Skeletal muscle satellite cell (primary cell): ENCODE results near the gene PRPF19.

ENCODE experiments used
- H3K27me3 ChIP-seq: 2 replicates; pipeline ENCODE4 v1.7.0; 2013; ENCODE audit warnings: low read length; ENCODE audit not compliant: control insufficient read depth, insufficient read depth
- H3K36me3 ChIP-seq: 2 replicates; pipeline ENCODE4 v1.7.0; 2013; ENCODE audit warnings: mild to moderate bottlenecking, control low read depth, low read length; ENCODE audit not compliant: insufficient read depth
- H3K4me1 ChIP-seq: 2 replicates; pipeline ENCODE4 v1.7.0; 2013; ENCODE audit warnings: low read length; ENCODE audit not compliant: control insufficient read depth, insufficient read depth
- H3K4me2 ChIP-seq: 2 replicates; pipeline ENCODE4 v1.7.0; 2013; ENCODE audit warnings: mild to moderate bottlenecking, low read length
- H3K4me3 ChIP-seq: 2 replicates; pipeline ENCODE4 v1.7.0; 2013; ENCODE audit warnings: low read length
- H3K9ac ChIP-seq: 2 replicates; pipeline ENCODE4 v1.7.0; 2013; ENCODE audit warnings: mild to moderate bottlenecking, low read depth, low read length, moderate library complexity
- H3K9me3 ChIP-seq: replicated peaks from 2 replicates; pipeline ENCODE4 v1.7.0; 2013; ENCODE audit warnings: mild to moderate bottlenecking, control low read depth, low read length

Gene PRPF19

GRCh38 chr11:60878245-60879101 lies 27.9 kb downstream of the PRPF19 start:
- no peaks in the 10 kb centered on the region for H3K9me3 ChIP-seq
- H3K9ac ChIP-seq: no peak overlapping the region
- peaks cover 4% of the 10 kb centered on the region for H3K36me3 ChIP-seq
- no peaks in the 10 kb centered on the region for H3K4me1 ChIP-seq
- H3K4me2 ChIP-seq: no peak overlapping the region
- H3K4me3 ChIP-seq: no peak overlapping the region
- H3K27me3 ChIP-seq: no peaks in the 10 kb centered on the region

GRCh38 chr11:60876168-60876485 lies 30.3 kb downstream of the PRPF19 start:
- Histone ChIP-seq H3K4me3 (no peak overlapping the region), H3K27me3 (no peaks in the 10 kb centered on the region), H3K36me3 (peaks cover 4% of the 10 kb centered on the region), H3K9me3 (no peaks in the 10 kb centered on the region), H3K4me2 (no peak overlapping the region), H3K4me1 (peaks cover 19% of the 10 kb centered on the region), H3K9ac (no peak overlapping the region)

- Histone ChIP-seq H3K4me1 (peaks cover 19% of the 10 kb centered on the region), H3K9ac (no peak overlapping the region), H3K4me2 (no peak overlapping the region), H3K4me3 (no peak overlapping the region), H3K36me3 (peaks cover 4% of the 10 kb centered on the region), H3K9me3 (no peaks in the 10 kb centered on the region), H3K27me3 (no peaks in the 10 kb centered on the region)
Measured at GRCh38 chr11:60875366-60876167, 30.8 kb downstream of the PRPF19 start.

GRCh38 chr11:60874421-60875365 lies 31.7 kb downstream of the PRPF19 start:
- H3K9ac ChIP-seq: no peak overlapping the region
- peaks cover 19% of the 10 kb centered on the region for H3K4me1 ChIP-seq
- H3K36me3 ChIP-seq: peaks cover under 1% of the 10 kb centered on the region
- H3K4me2 ChIP-seq: no peak overlapping the region
- no peaks in the 10 kb centered on the region for H3K27me3 ChIP-seq
- H3K4me3 ChIP-seq: no peak overlapping the region
- no peaks in the 10 kb centered on the region for H3K9me3 ChIP-seq

GRCh38 chr11:60873533-60873932 lies 32.9 kb downstream of the PRPF19 start:
- H3K36me3 ChIP-seq: no peaks in the 10 kb centered on the region

GRCh38 chr11:60872961-60873524 lies 33.3 kb downstream of the PRPF19 start:
- H3K4me3 ChIP-seq: no peak overlapping the region
- no peaks in the 10 kb centered on the region for H3K9me3 ChIP-seq
- peaks cover 19% of the 10 kb centered on the region for H3K4me1 ChIP-seq
- H3K4me2 ChIP-seq: no peak overlapping the region
- no peaks in the 10 kb centered on the region for H3K27me3 ChIP-seq
- no peak overlapping the region for H3K9ac ChIP-seq
- H3K36me3 ChIP-seq: no peaks in the 10 kb centered on the region

More at GRCh38 chr11:60873533-60873932, 32.9 kb downstream of the PRPF19 start:
- no peaks in the 10 kb centered on the region for H3K9me3 ChIP-seq
- H3K27me3 ChIP-seq: no peaks in the 10 kb centered on the region
- H3K4me3 ChIP-seq: no peak overlapping the region
- H3K4me2 ChIP-seq: no peak overlapping the region
- H3K4me1 ChIP-seq: peaks cover 19% of the 10 kb centered on the region
- H3K9ac ChIP-seq: no peak overlapping the region

- Histone ChIP-seq H3K9ac (no peak overlapping the region), H3K4me1 (peaks cover 19% of the 10 kb centered on the region), H3K9me3 (no peaks in the 10 kb centered on the region), H3K27me3 (no peaks in the 10 kb centered on the region), H3K4me3 (no peak overlapping the region), H3K4me2 (no peak overlapping the region), H3K36me3 (no peaks in the 10 kb centered on the region)
Measured at GRCh38 chr11:60872124-60872960, 34.0 kb downstream of the PRPF19 start.

- no peaks in the 10 kb centered on the region for H3K27me3 ChIP-seq
- no peaks in the 10 kb centered on the region for H3K9me3 ChIP-seq
- no peak overlapping the region for H3K4me3 ChIP-seq
- H3K4me1 ChIP-seq: peaks cover 25% of the 10 kb centered on the region
- no peaks in the 10 kb centered on the region for H3K36me3 ChIP-seq
- H3K9ac ChIP-seq: no peak overlapping the region
- no peak overlapping the region for H3K4me2 ChIP-seq
Measured at GRCh38 chr11:60871378-60872061, 34.9 kb downstream of the PRPF19 start.

GRCh38 chr11:60870733-60871377 lies 35.5 kb downstream of the PRPF19 start:
- Histone ChIP-seq H3K27me3 (no peaks in the 10 kb centered on the region), H3K4me1 (peaks cover 25% of the 10 kb centered on the region), H3K9me3 (no peaks in the 10 kb centered on the region), H3K36me3 (no peaks in the 10 kb centered on the region), H3K4me3 (no peak overlapping the region), H3K9ac (no peak overlapping the region), H3K4me2 (no peak overlapping the region)
